ENCODE results near the gene PDE4D.

- TF ChIP-seq CTCF (IDR thresholded peaks at IDR 0.05): no peak
- no peak for TF ChIP-seq POLR2AphosphoS5 (IDR thresholded peaks at IDR 0.05)
- no peak for TF ChIP-seq EP300 (IDR thresholded peaks at IDR 0.05)
These were observed 751.4 kb downstream of the PDE4D start for GRCh38 chr5:59142138-59142537.
